HL-60 (cell line): Measurements from ENCODE around the gene IMP4.

Experiments used
- CTCF ChIP-seq: IDR thresholded peaks from one replicate; pipeline ENCODE4 v1.5.1; 2011; ENCODE audit warnings: low read length, control low read depth, inconsistent platforms; ENCODE audit not compliant: insufficient read depth
- POLR2AphosphoS5 ChIP-seq: IDR thresholded peaks from 2 replicates; pipeline ENCODE4 v1.6.1; 2012; ENCODE audit warnings: low read depth
- TF ChIP-seq, protein P1 (sequence below): IDR thresholded peaks from 2 replicates; pipeline ENCODE4 v1.6.1; 2012; ENCODE audit warnings: low read depth; ENCODE audit not compliant: insufficient replicate concordance

- TF ChIP-seq CTCF (no peak), POLR2AphosphoS5 (no peak)
- TF ChIP-seq, protein P1, sequence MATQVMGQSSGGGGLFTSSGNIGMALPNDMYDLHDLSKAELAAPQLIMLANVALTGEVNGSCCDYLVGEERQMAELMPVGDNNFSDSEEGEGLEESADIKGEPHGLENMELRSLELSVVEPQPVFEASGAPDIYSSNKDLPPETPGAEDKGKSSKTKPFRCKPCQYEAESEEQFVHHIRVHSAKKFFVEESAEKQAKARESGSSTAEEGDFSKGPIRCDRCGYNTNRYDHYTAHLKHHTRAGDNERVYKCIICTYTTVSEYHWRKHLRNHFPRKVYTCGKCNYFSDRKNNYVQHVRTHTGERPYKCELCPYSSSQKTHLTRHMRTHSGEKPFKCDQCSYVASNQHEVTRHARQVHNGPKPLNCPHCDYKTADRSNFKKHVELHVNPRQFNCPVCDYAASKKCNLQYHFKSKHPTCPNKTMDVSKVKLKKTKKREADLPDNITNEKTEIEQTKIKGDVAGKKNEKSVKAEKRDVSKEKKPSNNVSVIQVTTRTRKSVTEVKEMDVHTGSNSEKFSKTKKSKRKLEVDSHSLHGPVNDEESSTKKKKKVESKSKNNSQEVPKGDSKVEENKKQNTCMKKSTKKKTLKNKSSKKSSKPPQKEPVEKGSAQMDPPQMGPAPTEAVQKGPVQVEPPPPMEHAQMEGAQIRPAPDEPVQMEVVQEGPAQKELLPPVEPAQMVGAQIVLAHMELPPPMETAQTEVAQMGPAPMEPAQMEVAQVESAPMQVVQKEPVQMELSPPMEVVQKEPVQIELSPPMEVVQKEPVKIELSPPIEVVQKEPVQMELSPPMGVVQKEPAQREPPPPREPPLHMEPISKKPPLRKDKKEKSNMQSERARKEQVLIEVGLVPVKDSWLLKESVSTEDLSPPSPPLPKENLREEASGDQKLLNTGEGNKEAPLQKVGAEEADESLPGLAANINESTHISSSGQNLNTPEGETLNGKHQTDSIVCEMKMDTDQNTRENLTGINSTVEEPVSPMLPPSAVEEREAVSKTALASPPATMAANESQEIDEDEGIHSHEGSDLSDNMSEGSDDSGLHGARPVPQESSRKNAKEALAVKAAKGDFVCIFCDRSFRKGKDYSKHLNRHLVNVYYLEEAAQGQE, result no peak
Measured at GRCh38 chr2:130336150-130336876, 6.4 kb upstream of the IMP4 start.
